Peyer's patch (tissue), 4 donors: ENCODE data around the gene XYLT1. TPM values are rescaled to one million over a fixed set of nuclear protein-coding genes. Genes with fewer than 3 reads are reported as not detected.

ENCODE experiments used
- DNase-seq, 3 donors: peaks; one replicate each; pipeline ENCODE4 v3.0.0-alpha.2; 2017 to 2019
- H3K27ac ChIP-seq, 4 donors: fragments of 200-600 bp; sonication (generic); one replicate each; pipeline ENCODE4 v1.5.1; 2016 to 2019
- H3K27me3 ChIP-seq, 2 donors: fragments of 200-600 bp; sonication (generic); one replicate each; pipeline ENCODE4 v1.5.1; 2019
- H3K36me3 ChIP-seq, 3 donors: fragments of 200-600 bp; sonication (generic); one replicate each; pipeline ENCODE4 v1.5.1; 2016 to 2019
- H3K4me1 ChIP-seq, 4 donors: fragments of 200-600 bp; sonication (generic); one replicate each; pipeline ENCODE4 v1.5.1; 2016 to 2019
- H3K4me3 ChIP-seq, 4 donors: fragments of 200-600 bp; sonication (generic); 1 replicate in 3 of 4; 2 replicates in 1 of 4; pipeline ENCODE4 v1.5.1; 2016 to 2019; ENCODE audit warnings: mild to moderate bottlenecking in 1 of 4
- H3K9me3 ChIP-seq, 4 donors: fragments of 200-600 bp; sonication (generic); one replicate each; pipeline ENCODE4 v1.5.1; 2016 to 2019; ENCODE audit warnings: mild to moderate bottlenecking in 1 of 4
- CTCF ChIP-seq, 6 experiments: fragments of 450-650 bp in 4 of 6; fragments of 200-600 bp in 2 of 6; sonication (generic) in 1 of 6; IDR thresholded peaks; one replicate each; pipeline ENCODE4 v1.5.1; 2017 to 2019; ENCODE audit warnings: antibody characterized with exemption in 6 of 6, mild to moderate bottlenecking in 3 of 6, moderate library complexity in 1 of 6
- POLR2A ChIP-seq, 2 donors: fragments of 450-650 bp; IDR thresholded peaks; one replicate each; pipeline ENCODE4 v1.5.1; 2017; ENCODE audit warnings: antibody characterized with exemption in 2 of 2, mild to moderate bottlenecking in 2 of 2, moderate library complexity in 2 of 2
- total RNA-seq, 4 donors: library from RNA; depleted of rRNA; stranded (reverse); fragments of >200 nt; gene quantifications; one replicate each; pipeline ENCODE4 v1.1.0, GENCODE V29; 2016

Gene XYLT1
- total RNA-seq, 4 donors from 2014 or later, result 18.7 to 42.1 (median 37.7) TPM

GRCh38 chr16:17391715-17392114, 79.0 kb downstream of the XYLT1 start:
- TF ChIP-seq POLR2A (IDR thresholded peaks at IDR 0.05), result no peak
- no peak for TF ChIP-seq CTCF (IDR thresholded peaks at IDR 0.05)
- Histone ChIP-seq H3K9me3 (no peaks in the 10 kb centered on the region), H3K4me1 (peaks cover 0 to 17% (median 4%) of the 10 kb centered on the region in 4 donors), H3K4me3 (no peak overlapping the region), H3K27ac (peak overlapping the region in 2 of 4 donors; percentile 67 to 69), H3K27me3 (no peaks in the 10 kb centered on the region), H3K36me3 (no peaks in the 10 kb centered on the region)
- DNase-seq, result peak in 1 of 3 donors; percentile 62

- no peak overlapping the region for H3K4me3 ChIP-seq
- no peaks in the 10 kb centered on the region for H3K9me3 ChIP-seq
- TF ChIP-seq POLR2A (IDR thresholded peaks at IDR 0.05), result no peak
- TF ChIP-seq CTCF (IDR thresholded peaks at IDR 0.05), result no peak
- no peaks in the 10 kb centered on the region for H3K27me3 ChIP-seq
- DNase-seq, result no peak
- H3K36me3 ChIP-seq, result no peaks in the 10 kb centered on the region
- peaks cover 0 to 9% (median 0%) of the 10 kb centered on the region in 4 donors for H3K4me1 ChIP-seq
- no peak overlapping the region for H3K27ac ChIP-seq
These were observed 81.4 kb downstream of the XYLT1 start for GRCh38 chr16:17389384-17389783.

- Histone ChIP-seq H3K27ac (no peak overlapping the region), H3K36me3 (no peaks in the 10 kb centered on the region), H3K4me3 (no peak overlapping the region), H3K9me3 (no peaks in the 10 kb centered on the region), H3K27me3 (no peaks in the 10 kb centered on the region), H3K4me1 (peaks cover 0 to 14% (median 0%) of the 10 kb centered on the region in 4 donors)
- peak in 1 of 3 donors; percentile 25 for DNase-seq
- TF ChIP-seq CTCF (IDR thresholded peaks at IDR 0.05) (no peak), POLR2A (IDR thresholded peaks at IDR 0.05) (no peak)
These were observed 83.5 kb downstream of the XYLT1 start for GRCh38 chr16:17387256-17387655.

GRCh38 chr16:17386229-17386628, 84.5 kb downstream of the XYLT1 start:
- Histone ChIP-seq H3K27me3 (no peaks in the 10 kb centered on the region), H3K36me3 (no peaks in the 10 kb centered on the region), H3K4me1 (peaks cover 0 to 13% (median 0%) of the 10 kb centered on the region in 4 donors), H3K27ac (no peak overlapping the region), H3K4me3 (no peak overlapping the region), H3K9me3 (no peaks in the 10 kb centered on the region)
- TF ChIP-seq CTCF (IDR thresholded peaks at IDR 0.05) (no peak), POLR2A (IDR thresholded peaks at IDR 0.05) (no peak)
- DNase-seq, result no peak

- TF ChIP-seq POLR2A (IDR thresholded peaks at IDR 0.05) (no peak), CTCF (IDR thresholded peaks at IDR 0.05) (no peak)
- no peak for DNase-seq
- H3K27ac ChIP-seq, result peak overlapping the region in 1 of 4 donors; percentile 69
- H3K9me3 ChIP-seq, result no peaks in the 10 kb centered on the region
- H3K4me1 ChIP-seq, result peaks cover 0 to 13% (median 0%) of the 10 kb centered on the region in 4 donors
- no peak overlapping the region for H3K4me3 ChIP-seq
- no peaks in the 10 kb centered on the region for H3K36me3 ChIP-seq
- no peaks in the 10 kb centered on the region for H3K27me3 ChIP-seq
These were observed 86.3 kb downstream of the XYLT1 start for GRCh38 chr16:17384471-17384870.
